ENCODE measurements around the gene KCNMB4. TPM values are rescaled to one million over a fixed set of nuclear protein-coding genes. Genes with fewer than 3 reads are reported as not detected.

The KCNMB4 gene
- total and polyA plus RNA-seq, 9 donors, result 2.0 to 5.6 (median 3.0) TPM

DNA sequence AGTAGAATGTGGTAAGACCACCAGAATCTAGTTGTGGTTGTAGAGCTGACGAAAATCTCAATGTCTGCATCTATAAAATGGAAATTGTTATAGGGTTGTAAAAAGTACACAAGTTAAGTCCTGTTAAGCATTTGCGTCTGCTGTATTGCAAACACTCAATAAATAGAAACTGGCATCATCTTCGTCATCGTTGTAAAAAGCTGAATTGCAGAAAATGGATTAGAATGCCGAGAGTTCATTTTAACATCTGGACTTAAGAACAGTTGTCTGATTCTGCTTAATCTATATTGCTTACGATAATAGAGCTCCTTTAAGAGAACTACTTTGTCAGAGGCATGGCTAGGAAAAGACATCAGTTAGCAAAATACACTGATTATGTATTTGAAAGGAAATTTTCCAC, 33.2 kb downstream of the KCNMB4 start:
- H3K36me3 ChIP-seq, result no peaks in the 10 kb centered on the region
- no peak overlapping the region for H3K27ac ChIP-seq
- H3K9me3 ChIP-seq, result no peaks in the 10 kb centered on the region
- H3K4me3 ChIP-seq, result no peak overlapping the region
- no peak for DNase-seq
- no peaks in the 10 kb centered on the region for H3K27me3 ChIP-seq
- intact Hi-C loops (cut with DNase I), result no loop called here
- 79 to 94% (median 94%) methylated on average over 6 of the region's 6 CpGs for WGBS, 3 donors
- no peaks in the 10 kb centered on the region for H3K4me1 ChIP-seq (ENCODE audit: insufficient read depth)
- no peak for TF ChIP-seq POLR2A (IDR thresholded peaks at IDR 0.05)
- TF ChIP-seq, protein P1, sequence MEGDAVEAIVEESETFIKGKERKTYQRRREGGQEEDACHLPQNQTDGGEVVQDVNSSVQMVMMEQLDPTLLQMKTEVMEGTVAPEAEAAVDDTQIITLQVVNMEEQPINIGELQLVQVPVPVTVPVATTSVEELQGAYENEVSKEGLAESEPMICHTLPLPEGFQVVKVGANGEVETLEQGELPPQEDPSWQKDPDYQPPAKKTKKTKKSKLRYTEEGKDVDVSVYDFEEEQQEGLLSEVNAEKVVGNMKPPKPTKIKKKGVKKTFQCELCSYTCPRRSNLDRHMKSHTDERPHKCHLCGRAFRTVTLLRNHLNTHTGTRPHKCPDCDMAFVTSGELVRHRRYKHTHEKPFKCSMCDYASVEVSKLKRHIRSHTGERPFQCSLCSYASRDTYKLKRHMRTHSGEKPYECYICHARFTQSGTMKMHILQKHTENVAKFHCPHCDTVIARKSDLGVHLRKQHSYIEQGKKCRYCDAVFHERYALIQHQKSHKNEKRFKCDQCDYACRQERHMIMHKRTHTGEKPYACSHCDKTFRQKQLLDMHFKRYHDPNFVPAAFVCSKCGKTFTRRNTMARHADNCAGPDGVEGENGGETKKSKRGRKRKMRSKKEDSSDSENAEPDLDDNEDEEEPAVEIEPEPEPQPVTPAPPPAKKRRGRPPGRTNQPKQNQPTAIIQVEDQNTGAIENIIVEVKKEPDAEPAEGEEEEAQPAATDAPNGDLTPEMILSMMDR (IDR thresholded peaks at IDR 0.05), result no peak
- TF ChIP-seq EP300 (IDR thresholded peaks at IDR 0.05), result no peak

DNA sequence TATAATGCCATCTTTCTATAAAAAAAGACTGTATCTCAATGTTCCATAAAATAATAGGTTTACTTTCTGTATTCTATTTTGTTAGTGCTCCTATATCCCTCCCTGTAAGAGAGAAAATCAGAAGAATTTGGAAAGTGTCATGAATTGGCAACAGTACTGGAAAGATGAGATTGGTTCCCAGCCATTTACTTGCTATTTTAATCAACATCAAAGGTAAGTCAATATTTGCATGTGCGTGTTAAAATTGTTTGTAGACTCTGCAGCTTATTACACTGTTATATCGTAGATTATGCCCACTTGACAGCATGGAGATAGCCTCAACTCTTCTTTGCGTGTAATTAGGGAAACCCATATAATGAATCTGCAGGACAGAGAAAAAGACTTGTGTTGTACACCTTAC, 34.0 kb downstream of the KCNMB4 start:
- DNase-seq, result no peak
- intact Hi-C loops (cut with DNase I), result no loop called here
- H3K9me3 ChIP-seq, result no peaks in the 10 kb centered on the region
- TF ChIP-seq POLR2A (IDR thresholded peaks at IDR 0.05), result no peak
- TF ChIP-seq EP300 (IDR thresholded peaks at IDR 0.05), result no peak
- TF ChIP-seq, protein P1 (IDR thresholded peaks at IDR 0.05), result no peak
- no peaks in the 10 kb centered on the region for H3K4me1 ChIP-seq (ENCODE audit: insufficient read depth)
- H3K27me3 ChIP-seq, result no peaks in the 10 kb centered on the region
- no peak overlapping the region for H3K27ac ChIP-seq
- no peaks in the 10 kb centered on the region for H3K36me3 ChIP-seq
- no peak overlapping the region for H3K4me3 ChIP-seq
- WGBS, 3 donors, result 59 to 85% (median 82%) methylated on average over 3 of the region's 3 CpGs

DNA sequence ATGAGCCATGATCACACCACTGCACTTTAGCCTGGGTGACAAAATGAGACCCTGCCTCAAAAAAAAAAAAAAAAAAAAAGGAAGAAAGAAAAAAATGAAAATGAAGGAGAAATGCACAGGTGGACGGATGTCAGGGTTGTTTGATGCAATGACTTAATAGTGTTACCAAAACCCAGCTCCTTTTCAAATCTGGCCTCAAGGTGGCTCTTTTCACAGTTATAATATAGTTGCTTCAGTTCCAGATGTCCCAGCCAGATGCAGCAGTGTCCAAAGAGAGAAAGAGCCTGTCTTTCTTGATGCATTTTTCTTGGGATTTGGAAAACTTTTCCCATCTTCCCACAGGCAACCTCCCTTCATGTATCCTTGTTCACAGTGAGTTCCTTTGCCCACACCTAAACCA, 36.5 kb downstream of the KCNMB4 start:
- DNase-seq, result no peak
- 90 to 95% (median 95%) methylated on average over 1 of the region's 1 CpG for WGBS, 3 donors
- Histone ChIP-seq H3K27me3 (no peaks in the 10 kb centered on the region), H3K9me3 (no peaks in the 10 kb centered on the region), H3K36me3 (no peaks in the 10 kb centered on the region), H3K4me1 (ENCODE audit: insufficient read depth) (no peaks in the 10 kb centered on the region), H3K4me3 (no peak overlapping the region), H3K27ac (no peak overlapping the region)
- TF ChIP-seq POLR2A (IDR thresholded peaks at IDR 0.05) (no peak), EP300 (IDR thresholded peaks at IDR 0.05) (no peak)
- TF ChIP-seq, protein P1 (IDR thresholded peaks at IDR 0.05), result no peak
- intact Hi-C loops (cut with DNase I), result no loop called here

DNA sequence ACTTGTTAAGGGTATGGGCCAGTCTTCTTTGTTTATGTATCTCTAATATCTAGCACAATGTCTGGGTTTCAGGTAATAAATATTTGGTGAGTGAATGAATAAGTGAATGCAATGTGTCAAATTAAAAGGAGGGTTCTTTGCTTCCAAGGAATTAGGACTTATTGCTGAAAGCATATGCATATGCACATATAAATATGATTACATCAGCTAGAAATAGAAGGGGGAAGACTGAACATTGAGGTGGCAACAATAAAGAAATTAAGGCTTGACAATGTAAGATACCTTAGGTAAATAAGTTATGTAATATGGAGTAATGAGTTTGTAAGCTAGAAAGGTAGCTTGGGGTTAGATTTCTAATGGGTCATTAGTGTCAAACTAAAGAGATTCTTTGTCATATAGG, 37.7 kb downstream of the KCNMB4 start:
- TF ChIP-seq, protein P1 (IDR thresholded peaks at IDR 0.05), result no peak
- TF ChIP-seq POLR2A (IDR thresholded peaks at IDR 0.05) (no peak), EP300 (IDR thresholded peaks at IDR 0.05) (no peak)
- intact Hi-C loops (cut with DNase I), result no loop called here
- Histone ChIP-seq H3K27me3 (no peaks in the 10 kb centered on the region), H3K27ac (no peak overlapping the region), H3K4me3 (no peak overlapping the region), H3K4me1 (ENCODE audit: insufficient read depth) (no peaks in the 10 kb centered on the region), H3K9me3 (no peaks in the 10 kb centered on the region), H3K36me3 (no peaks in the 10 kb centered on the region)
- no peak for DNase-seq

Measured in ovary (tissue), 9 donors.